ENCODE measurements around the gene MC1R. TPM values are rescaled to one million over a fixed set of nuclear protein-coding genes. Genes with fewer than 3 reads are reported as not detected.

The MC1R gene
- total RNA-seq, 1 donor from 2014 or later, result 5.8 TPM

Other genes with a start within 250 kb of the MC1R start
- gene CDK10, start 232.2 kb upstream of the MC1R start, total RNA-seq, result 58.8 TPM
- gene SPATA2L, start 217.2 kb upstream of the MC1R start, total RNA-seq, result 10.6 TPM
- 14.2 TPM for gene VPS9D1, start 198.0 kb upstream of the MC1R start, total RNA-seq
- gene ZNF276, start 197.3 kb upstream of the MC1R start, total RNA-seq, result 39.8 TPM
- gene FANCA, start 102.2 kb upstream of the MC1R start, total RNA-seq, result 5.3 TPM
- gene SPIRE2, start 90.4 kb upstream of the MC1R start, total RNA-seq, result 3.2 TPM
- gene TCF25, start 45.3 kb upstream of the MC1R start, total RNA-seq, result 206 TPM
- 2.0 TPM for gene TUBB3, start 4.5 kb downstream of the MC1R start, total RNA-seq
- gene DEF8, start 29.9 kb downstream of the MC1R start, total RNA-seq, result 60.2 TPM
- 1.8 TPM for gene DBNDD1, start 100.6 kb downstream of the MC1R start, total RNA-seq
- not detected for gene PRDM7, start 158.5 kb downstream of the MC1R start, total RNA-seq

Data from sciatic nerve (tissue), 1 donor.